ENCODE measurements around the gene RRP9. TPM values are rescaled to one million over a fixed set of nuclear protein-coding genes. Genes with fewer than 3 reads are reported as not detected.

RRP9 gene
- polyA plus RNA-seq, 1 experiment, result 10.8 TPM

- no peak for DNase-seq (ENCODE audit: low read depth, low spot score)
- no peak for TF ChIP-seq CTCF (IDR thresholded peaks at IDR 0.05; ENCODE audit: low read depth, low read length)
- no peak overlapping the region for H3K27ac ChIP-seq (ENCODE audit: low read depth, low read length)
- POLR2A ChIA-PET, result no interaction called here
- no peaks in the 10 kb centered on the region for H3K27me3 ChIP-seq (ENCODE audit: control insufficient read depth, insufficient read depth, low read length)
- no peak overlapping the region for H3K4me3 ChIP-seq (ENCODE audit: low read depth, low read length)
- H3K9me3 ChIP-seq (ENCODE audit: control insufficient read depth, insufficient read depth, low read length), result no peaks in the 10 kb centered on the region
- CTCF ChIA-PET, result no interaction called here
These were observed 8.1 kb downstream of the RRP9 start for GRCh38 chr3:51933471-51934138.

- ChIA-PET POLR2A (no interaction called here), CTCF (no interaction called here)
- Histone ChIP-seq H3K27ac (ENCODE audit: low read depth, low read length) (no peak overlapping the region), H3K27me3 (ENCODE audit: control insufficient read depth, insufficient read depth, low read length) (no peaks in the 10 kb centered on the region), H3K9me3 (ENCODE audit: control insufficient read depth, insufficient read depth, low read length) (no peaks in the 10 kb centered on the region), H3K4me3 (ENCODE audit: low read depth, low read length) (no peak overlapping the region)
- no peak for DNase-seq (ENCODE audit: low read depth, low spot score)
- no peak for TF ChIP-seq CTCF (IDR thresholded peaks at IDR 0.05; ENCODE audit: low read depth, low read length)
These were observed 9.0 kb downstream of the RRP9 start for GRCh38 chr3:51932471-51933370.

- ChIA-PET CTCF (interaction anchor here (1.5 kb wide), 1 partner anchor 10 kb away, joined by 3 read pairs; the partner anchor contains the start of genes PARP3 and RRP9), POLR2A (interaction anchor here (0.6 kb wide), 1 partner anchor 38 kb away, joined by 5 read pairs; no protein-coding TSS in a partner anchor)
- TF ChIP-seq CTCF (IDR thresholded peaks at IDR 0.05; ENCODE audit: low read depth, low read length), result no peak
- no peak overlapping the region for H3K27ac ChIP-seq (ENCODE audit: low read depth, low read length)
- no peak overlapping the region for H3K4me3 ChIP-seq (ENCODE audit: low read depth, low read length)
- no peaks in the 10 kb centered on the region for H3K9me3 ChIP-seq (ENCODE audit: control insufficient read depth, insufficient read depth, low read length)
- no peak for DNase-seq (ENCODE audit: low read depth, low spot score)
- H3K27me3 ChIP-seq (ENCODE audit: control insufficient read depth, insufficient read depth, low read length), result no peaks in the 10 kb centered on the region
These were observed 9.9 kb downstream of the RRP9 start for GRCh38 chr3:51931756-51932155.

- Histone ChIP-seq H3K4me3 (ENCODE audit: low read depth, low read length) (no peak overlapping the region), H3K27me3 (ENCODE audit: control insufficient read depth, insufficient read depth, low read length) (no peaks in the 10 kb centered on the region), H3K9me3 (ENCODE audit: control insufficient read depth, insufficient read depth, low read length) (no peaks in the 10 kb centered on the region), H3K27ac (ENCODE audit: low read depth, low read length) (no peak overlapping the region)
- ChIA-PET POLR2A (no interaction called here), CTCF (interaction anchor here (1.5 kb wide), 1 partner anchor 11 kb away, joined by 3 read pairs; the partner anchor contains the start of genes PARP3 and RRP9)
- no peak for TF ChIP-seq CTCF (IDR thresholded peaks at IDR 0.05; ENCODE audit: low read depth, low read length)
- no peak for DNase-seq (ENCODE audit: low read depth, low spot score)
These were observed 11.3 kb downstream of the RRP9 start for GRCh38 chr3:51930439-51930838.
